Fibroblast of lung (primary cell): ENCODE measurements around the gene ITGBL1.

Experiments
- CTCF ChIP-seq, 2 donors: IDR thresholded peaks in 1 of 2; conservative IDR thresholded peaks in 1 of 2; 1 replicate in 1 of 2; 2 replicates in 1 of 2; pipeline ENCODE4 v1.5.1; 2011 to 2012; ENCODE audit warnings: low read length in 2 of 2, control low read depth in 1 of 2, inconsistent platforms in 1 of 2, low read depth in 1 of 2, mild to moderate bottlenecking in 1 of 2
- EZH2 ChIP-seq: IDR thresholded peaks from 2 replicates; pipeline ENCODE4 v1.5.1; 2012; ENCODE audit warnings: low read length, control low read depth, mild to moderate bottlenecking; ENCODE audit errors: missing control alignments

- TF ChIP-seq CTCF (conservative IDR thresholded peaks at IDR 0.05 in 1 of 2, IDR thresholded peaks at IDR 0.05 in 1 of 2; ENCODE audit: low read depth in 1 of 2, low read length in 2 of 2) (peak; percentile 68 to 75), EZH2 (no peak)
Measured at GRCh38 chr13:101474419-101474957, 22.0 kb downstream of the ITGBL1 start.
